B cell (primary cell): ENCODE results near the gene ZSWIM4. TPM values are rescaled to one million over a fixed set of nuclear protein-coding genes. Genes with fewer than 3 reads are reported as not detected.
A peak's percentile ranks its signal among the peaks of the same experiment; 100 is the strongest.

Experiments
- ATAC-seq: fragments of 200-7000 bp; cut with Tn5 transposase; one replicate; pipeline ENCODE4 v1.10.0; 2021; ENCODE audit warnings: low read depth, mild to moderate bottlenecking, moderate number of reproducible peaks, moderate library complexity
- CTCF ChIA-PET: fragments of 350-600 bp; sonication (Branson Sonifier 250); formaldehyde crosslinking; loops from one replicate; lab custom pipeline; 2021; ENCODE audit warnings: antibody characterized with exemption, inconsistent platforms; lab: Charles Lee
- POLR2A ChIA-PET: fragments of 350-600 bp; sonication (Branson Sonifier 250); formaldehyde crosslinking; loops from one replicate; lab custom pipeline; 2021; ENCODE audit warnings: antibody characterized with exemption; lab: Charles Lee
- DNase-seq: peaks from one replicate; pipeline ENCODE4 v3.0.0; 2013
- H2AFZ ChIP-seq: 2 replicates; pipeline ENCODE4 v1.6.1; 2012; ENCODE audit warnings: mild to moderate bottlenecking, low read depth, low read length; ENCODE audit not compliant: insufficient read depth, poor library complexity, severe bottlenecking
- H3K27ac ChIP-seq, 2 donors: 1 replicate in 1 of 2; 2 replicates in 1 of 2; pipeline ENCODE4 v1.5.1; 2012 to 2013; ENCODE audit warnings: low read length in 2 of 2, mild to moderate bottlenecking in 2 of 2, moderate library complexity in 1 of 2
- H3K27me3 ChIP-seq, 4 experiments: fragments of 200-600 bp in 1 of 4; sonication (generic) in 1 of 4; replicated peaks in 1 of 4; 1 replicate in 2 of 4; 2 replicates in 2 of 4; pipeline versions ENCODE4 v1.6.1 to v1.7.0; 2013 to 2016; ENCODE audit warnings: low read length in 3 of 4, mild to moderate bottlenecking in 2 of 4, mixed read lengths in 1 of 4, moderate library complexity in 1 of 4; ENCODE audit not compliant: insufficient read depth in 4 of 4, control insufficient read depth in 3 of 4; ENCODE audit errors: control extremely low read depth in 1 of 4
- H3K36me3 ChIP-seq, 2 experiments: replicated peaks in 1 of 2; 1 replicate in 1 of 2; 2 replicates in 1 of 2; pipeline versions ENCODE4 v1.6.1 to v1.7.1; 2013; ENCODE audit warnings: low read length in 1 of 2; ENCODE audit not compliant: insufficient read depth in 2 of 2, control insufficient read depth in 1 of 2; ENCODE audit errors: control extremely low read depth in 1 of 2, extremely low read depth in 1 of 2
- H3K4me1 ChIP-seq, 2 donors: fragments of 200-600 bp in 1 of 2; sonication (generic) in 1 of 2; 1 replicate in 1 of 2; 2 replicates in 1 of 2; pipeline versions ENCODE4 v1.5.1 to v1.6.1; 2013 to 2017; ENCODE audit warnings: low read length in 2 of 2; ENCODE audit not compliant: control insufficient read depth in 2 of 2, insufficient read depth in 2 of 2
- H3K4me2 ChIP-seq: replicated peaks from 2 replicates; pipeline ENCODE3; 2012; ENCODE audit warnings: mild to moderate bottlenecking, low read depth, low read length; ENCODE audit not compliant: poor library complexity, severe bottlenecking
- H3K4me3 ChIP-seq, 5 experiments: fragments of 200-600 bp in 1 of 5; sonication (generic) in 1 of 5; 1 replicate in 3 of 5; 2 replicates in 2 of 5; pipeline versions ENCODE4 v1.5.1 to v1.7.0; 2011 to 2016; ENCODE audit warnings: low read length in 4 of 5, mild to moderate bottlenecking in 4 of 5, low read depth in 2 of 5, control low read depth in 1 of 5, moderate library complexity in 1 of 5; ENCODE audit not compliant: insufficient read depth in 1 of 5; ENCODE audit errors: control extremely low read depth in 1 of 5, extremely low read depth in 1 of 5
- H3K79me2 ChIP-seq: fragments of 200-600 bp; sonication (generic); one replicate; pipeline ENCODE4 v1.6.0; 2016; ENCODE audit warnings: low read length; ENCODE audit not compliant: control insufficient read depth, insufficient read depth
- H3K9ac ChIP-seq: fragments of 200-600 bp; sonication (generic); 2 replicates; pipeline ENCODE4 v1.6.1; 2017; ENCODE audit warnings: mild to moderate bottlenecking, low read length, moderate library complexity
- H3K9me3 ChIP-seq, 3 donors: one replicate each; pipeline versions ENCODE4 v1.6.1 to v1.7.1; 2013; ENCODE audit warnings: low read length in 2 of 3; ENCODE audit not compliant: control insufficient read depth in 2 of 3, insufficient read depth in 1 of 3; ENCODE audit errors: control extremely low read depth in 1 of 3
- H4K20me1 ChIP-seq: 2 replicates; pipeline ENCODE4 v1.6.0; 2012; ENCODE audit warnings: mild to moderate bottlenecking, low read length; ENCODE audit not compliant: insufficient read depth, control insufficient read depth, poor library complexity, severe bottlenecking
- H3K27ac Mint-ChIP-seq: one replicate; pipeline ENCODE4 v1.8.0; 2021; ENCODE audit warnings: mixed read lengths
- H3K27me3 Mint-ChIP-seq: one replicate; pipeline ENCODE4 v1.8.0; 2021; ENCODE audit warnings: mixed read lengths
- H3K4me1 Mint-ChIP-seq: one replicate; pipeline ENCODE4 v1.8.0; 2021; ENCODE audit warnings: mixed read lengths
- H3K4me3 Mint-ChIP-seq: one replicate; pipeline ENCODE4 v1.8.0; 2021; ENCODE audit warnings: mixed read lengths
- H3K9me3 Mint-ChIP-seq: one replicate; pipeline ENCODE4 v1.8.0; 2022; ENCODE audit warnings: mixed read lengths; ENCODE audit not compliant: insufficient read depth
- CTCF ChIP-seq: fragments of 200-600 bp; IDR thresholded peaks from one replicate; pipeline ENCODE4 v1.8.0; 2022; ENCODE audit warnings: antibody characterized with exemption, mild to moderate bottlenecking
- EZH2 ChIP-seq: IDR thresholded peaks from 2 replicates; pipeline ENCODE4 v1.6.1; 2012; ENCODE audit warnings: borderline replicate concordance, low read depth, mild to moderate bottlenecking, moderate library complexity, low read length; ENCODE audit not compliant: insufficient read depth, poor library complexity, severe bottlenecking
- WGBS: methylation state at CpG from one replicate; pipeline ENCODE4 v1.1.5; 2013; ENCODE audit warnings: missing lambda C conversion rate; ENCODE audit not compliant: insufficient coverage; 5-methylcytosine and 5-hydroxymethylcytosine counted together
- intact Hi-C: fragments of 100-400 bp; cut with micrococcal nuclease; formaldehyde crosslinking; loops from one replicate; pipeline ENCODE4 v1.10.0; 2022
- polyA plus RNA-seq: library from polyadenylated mRNA; depleted of rRNA; stranded (reverse); fragments of >200 nt; gene quantifications from 2 replicates; pipeline ENCODE4 v1.2.3, GENCODE V29; 2012
- total RNA-seq, 2 donors: library from RNA; stranded (reverse); fragments of 120-200 nt in 1 of 2; gene quantifications; 1 replicate in 1 of 2; 2 replicates in 1 of 2; pipeline versions ENCODE4 v1.2.3 to v1.2.4, GENCODE V29; 2013 to 2022

ZSWIM4 gene
- total and polyA plus RNA-seq, 2 donors (not counting 1 experiment from before 2014, with no cell fraction given): 2.6 to 10.6 TPM

DNA sequence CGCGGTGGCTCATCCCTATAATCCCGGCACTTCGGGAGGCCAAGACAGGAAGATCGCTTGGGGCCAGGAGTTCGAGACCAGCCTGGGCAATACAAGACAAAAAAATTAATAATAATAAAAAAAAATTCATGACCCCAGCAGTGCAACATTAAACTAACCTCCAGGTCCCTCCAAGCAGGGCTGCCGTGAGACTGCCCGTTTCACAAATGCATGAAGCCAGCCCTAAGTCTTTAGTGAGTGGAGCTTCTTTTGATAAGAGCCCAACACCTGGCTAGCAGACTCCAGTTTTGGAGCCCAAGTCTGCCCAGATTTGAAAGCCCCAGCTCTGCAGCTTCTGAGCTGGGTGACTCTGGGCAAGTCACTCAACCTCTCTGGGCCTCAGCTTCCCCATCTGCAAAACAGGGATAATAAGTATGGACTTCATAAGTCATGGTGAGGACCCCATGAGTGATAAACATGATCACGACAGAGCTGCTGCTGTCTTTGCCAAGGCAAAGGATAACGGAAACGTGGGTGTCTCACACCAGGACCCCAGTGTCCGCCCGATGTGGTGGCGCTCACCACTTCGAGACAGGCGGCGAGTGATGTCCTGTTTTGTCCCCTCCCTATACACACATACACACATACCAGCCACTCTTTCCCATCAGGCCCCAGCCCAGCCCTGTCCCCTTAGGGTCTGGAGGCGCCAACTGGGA lies 43.3 kb downstream of the ZSWIM4 start:
- CTCF ChIA-PET: interaction anchor here (1.2 to 2.9 kb wide), 3 partner anchors 10 to 41 kb away, joined by 3 to 12 read pairs (median 4); no protein-coding TSS in a partner anchor
- Histone ChIP-seq H3K9me3 (no peaks in the 10 kb centered on the region), H3K9ac (peak overlapping the region; percentile 77), H3K27me3 (no peaks in the 10 kb centered on the region), H2AFZ (no peak overlapping the region), H4K20me1 (peaks cover 9% of the 10 kb centered on the region), H3K79me2 (peaks cover 37% of the 10 kb centered on the region), H3K4me1 (peaks cover 76 to 82% of the 10 kb centered on the region in 2 donors), H3K4me3 (peak overlapping the region; percentile 13 to 75 (median 62)), H3K4me2 (peak overlapping the region; percentile 97), H3K27ac (peak overlapping the region; percentile 93 to 94), H3K36me3 (no peaks in the 10 kb centered on the region)
- peaks cover 67% of the 10 kb centered on the region for H3K4me1 Mint-ChIP-seq
- intact Hi-C loops: loop anchor here (1.0 to 5.0 kb wide), 2 partner anchors 148 to 1046 kb away; partner anchors contain the start of gene JUNB
- ATAC-seq (no peak), DNase-seq (no peak)
- WGBS: 41% methylated on average over 12 of the region's 18 CpGs
- TF ChIP-seq EZH2: no peak
- POLR2A ChIA-PET: interaction anchor here (0.6 to 3.7 kb wide), 4 partner anchors 24 to 205 kb away, joined by 3 to 14 read pairs (median 8); partner anchors contain the start of gene ZSWIM4
- no peaks in the 10 kb centered on the region for H3K27me3 Mint-ChIP-seq
- H3K4me3 Mint-ChIP-seq: peak overlapping the region; percentile 88
- H3K27ac Mint-ChIP-seq: peak overlapping the region; percentile 95
- H3K9me3 Mint-ChIP-seq: no peaks in the 10 kb centered on the region

DNA sequence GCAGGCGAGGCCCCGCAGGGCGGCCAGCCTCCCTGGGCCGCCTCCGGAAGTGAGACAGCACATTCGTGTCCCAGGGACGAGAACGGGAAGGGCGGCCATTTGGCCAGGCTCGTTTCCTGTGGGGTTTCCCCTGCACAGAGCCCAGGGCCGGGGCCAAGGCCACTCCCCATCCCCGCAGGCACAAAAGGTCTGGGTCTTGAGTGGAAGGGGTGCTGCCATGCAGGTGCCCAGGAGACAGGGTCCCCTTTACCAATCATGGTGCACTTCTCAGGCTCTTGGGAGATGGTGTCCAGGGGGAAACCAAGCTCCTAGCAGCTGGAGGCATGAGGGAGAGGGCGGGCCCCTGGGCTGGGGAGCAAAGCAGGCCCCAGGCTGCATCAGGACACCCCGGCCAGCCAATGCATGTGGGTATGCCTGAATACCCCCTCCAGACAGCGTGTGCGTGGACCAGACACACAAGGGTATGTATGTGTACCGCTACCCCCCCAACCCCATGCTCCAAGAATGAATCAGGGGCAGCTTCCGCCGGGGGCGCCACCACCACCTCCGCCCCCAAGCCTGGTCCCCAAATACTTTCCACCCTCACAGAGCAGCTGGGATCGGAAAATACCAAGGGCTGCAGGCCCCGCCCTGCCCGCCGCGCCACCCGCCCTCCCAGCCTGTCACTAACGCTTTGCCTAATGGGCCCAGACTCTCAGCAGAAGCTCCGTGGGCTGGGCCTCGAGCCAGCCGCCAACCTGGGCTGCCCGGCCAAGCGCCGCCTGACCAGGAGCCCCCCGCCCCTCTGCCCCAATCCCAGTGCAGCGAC lies 44.1 kb downstream of the ZSWIM4 start:
- Histone ChIP-seq H3K9ac (peak overlapping the region; percentile 77), H3K4me3 (peak overlapping the region; percentile 1 to 75 (median 62)), H3K4me2 (peak overlapping the region; percentile 97), H3K4me1 (peaks cover 76 to 83% of the 10 kb centered on the region in 2 donors), H3K79me2 (peaks cover 33% of the 10 kb centered on the region), H3K36me3 (no peaks in the 10 kb centered on the region), H4K20me1 (peaks cover 9% of the 10 kb centered on the region), H2AFZ (no peak overlapping the region), H3K27ac (peak overlapping the region; percentile 93 to 94), H3K27me3 (no peaks in the 10 kb centered on the region), H3K9me3 (no peaks in the 10 kb centered on the region)
- TF ChIP-seq CTCF (no peak), EZH2 (no peak)
- intact Hi-C loops: loop anchor here (1.0 to 5.0 kb wide), 2 partner anchors 147 to 1047 kb away; partner anchors contain the start of gene JUNB
- no peaks in the 10 kb centered on the region for H3K9me3 Mint-ChIP-seq
- no peaks in the 10 kb centered on the region for H3K27me3 Mint-ChIP-seq
- CTCF ChIA-PET: interaction anchor here (1.0 to 2.9 kb wide), 5 partner anchors 9 to 55 kb away, joined by 3 to 12 read pairs (median 4); no protein-coding TSS in a partner anchor
- POLR2A ChIA-PET: interaction anchor here (0.6 to 3.7 kb wide), 10 partner anchors 12 to 1479 kb away, joined by 3 to 14 read pairs (median 5); partner anchors contain the start of gene ZSWIM4
- peaks cover 66% of the 10 kb centered on the region for H3K4me1 Mint-ChIP-seq
- DNase-seq: peak; percentile 82
- ATAC-seq: peak; percentile 44
- H3K27ac Mint-ChIP-seq: peak overlapping the region; percentile 95
- WGBS: 2% methylated on average over 32 of the region's 36 CpGs
- H3K4me3 Mint-ChIP-seq: peak overlapping the region; percentile 88
